ENCODE results near the gene RBMX.

The RBMX gene

DNA sequence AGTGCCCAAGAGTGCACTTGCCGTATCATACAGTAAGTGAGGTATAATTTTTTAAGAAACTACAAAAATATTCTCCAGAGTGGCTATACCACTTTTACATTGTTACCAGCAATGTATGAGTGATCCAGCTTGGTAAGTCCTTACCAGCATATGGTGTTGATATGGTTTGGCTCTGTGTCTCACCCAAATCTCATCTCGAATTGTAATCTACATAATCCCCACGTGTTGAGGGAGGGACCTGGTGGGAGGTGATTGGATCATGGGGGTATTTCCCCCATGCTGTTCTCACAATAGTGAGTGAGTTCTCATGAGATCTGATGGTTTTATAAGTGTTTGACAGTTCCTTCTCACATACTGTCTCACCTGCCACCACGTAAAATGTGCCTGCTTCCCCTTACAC is 44.8 kb downstream of the RBMX start:
- no peak for DNase-seq (ENCODE audit: low read depth in 2 of 2)

DNA sequence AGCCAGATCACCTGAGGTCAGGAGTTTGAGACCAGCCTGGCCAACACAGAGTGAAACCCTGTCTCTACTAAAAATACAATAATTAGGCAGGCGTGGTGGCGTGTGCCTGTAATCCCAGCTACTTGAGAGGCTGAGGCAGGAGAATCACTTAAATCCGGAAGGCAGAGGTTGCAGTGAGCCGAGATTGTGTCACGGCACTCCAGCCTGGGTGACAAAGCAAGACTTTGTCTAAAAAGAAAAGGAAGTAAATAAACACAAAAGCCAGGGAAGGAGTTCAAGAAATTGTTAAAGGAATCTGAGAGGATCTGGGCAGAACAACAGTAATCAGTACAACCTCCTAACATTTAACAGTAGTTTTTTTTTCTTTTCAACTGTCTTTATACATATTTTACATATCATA is 51.1 kb downstream of the RBMX start:
- no peak for DNase-seq (ENCODE audit: low read depth in 2 of 2)

- DNase-seq (ENCODE audit: low read depth in 2 of 2) = no peak
Measured at GRCh38 chrX:136828830-136829229, 51.7 kb downstream of the RBMX start.

DNA sequence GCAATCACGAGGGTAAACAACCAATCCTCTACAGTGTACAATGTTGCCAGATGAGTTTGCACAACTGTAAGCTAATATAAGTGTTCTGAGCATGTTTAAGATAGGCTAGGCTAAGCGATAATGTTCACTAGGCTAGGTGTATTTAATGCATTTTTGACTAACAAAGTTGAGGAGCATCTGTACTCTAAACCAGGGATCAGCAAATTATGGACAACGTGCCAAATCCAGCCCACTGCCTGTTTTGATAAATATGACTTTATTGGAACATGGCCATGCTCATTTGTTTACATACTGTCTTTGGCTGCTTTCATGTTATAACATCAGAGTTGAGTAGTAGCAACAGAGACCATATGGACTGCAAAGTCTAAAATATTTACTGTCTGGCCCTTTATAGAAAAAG is 53.5 kb downstream of the RBMX start:
- no peak for DNase-seq (ENCODE audit: low read depth in 2 of 2)

GRCh38 chrX:136825771-136826170 is 54.8 kb downstream of the RBMX start:
- DNase-seq (ENCODE audit: low read depth in 2 of 2) = no peak
